Measurements from ENCODE around the gene ATXN1L.
A peak's percentile ranks its signal among the peaks of the same experiment; 100 is the strongest.
"Not testable (repeated sequence)": the region's sequence is repeated elsewhere in the genome, so short reads cannot be mapped to it uniquely, and the experiment has no call there.

Gene ATXN1L, protein sequence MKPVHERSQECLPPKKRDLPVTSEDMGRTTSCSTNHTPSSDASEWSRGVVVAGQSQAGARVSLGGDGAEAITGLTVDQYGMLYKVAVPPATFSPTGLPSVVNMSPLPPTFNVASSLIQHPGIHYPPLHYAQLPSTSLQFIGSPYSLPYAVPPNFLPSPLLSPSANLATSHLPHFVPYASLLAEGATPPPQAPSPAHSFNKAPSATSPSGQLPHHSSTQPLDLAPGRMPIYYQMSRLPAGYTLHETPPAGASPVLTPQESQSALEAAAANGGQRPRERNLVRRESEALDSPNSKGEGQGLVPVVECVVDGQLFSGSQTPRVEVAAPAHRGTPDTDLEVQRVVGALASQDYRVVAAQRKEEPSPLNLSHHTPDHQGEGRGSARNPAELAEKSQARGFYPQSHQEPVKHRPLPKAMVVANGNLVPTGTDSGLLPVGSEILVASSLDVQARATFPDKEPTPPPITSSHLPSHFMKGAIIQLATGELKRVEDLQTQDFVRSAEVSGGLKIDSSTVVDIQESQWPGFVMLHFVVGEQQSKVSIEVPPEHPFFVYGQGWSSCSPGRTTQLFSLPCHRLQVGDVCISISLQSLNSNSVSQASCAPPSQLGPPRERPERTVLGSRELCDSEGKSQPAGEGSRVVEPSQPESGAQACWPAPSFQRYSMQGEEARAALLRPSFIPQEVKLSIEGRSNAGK

DNA sequence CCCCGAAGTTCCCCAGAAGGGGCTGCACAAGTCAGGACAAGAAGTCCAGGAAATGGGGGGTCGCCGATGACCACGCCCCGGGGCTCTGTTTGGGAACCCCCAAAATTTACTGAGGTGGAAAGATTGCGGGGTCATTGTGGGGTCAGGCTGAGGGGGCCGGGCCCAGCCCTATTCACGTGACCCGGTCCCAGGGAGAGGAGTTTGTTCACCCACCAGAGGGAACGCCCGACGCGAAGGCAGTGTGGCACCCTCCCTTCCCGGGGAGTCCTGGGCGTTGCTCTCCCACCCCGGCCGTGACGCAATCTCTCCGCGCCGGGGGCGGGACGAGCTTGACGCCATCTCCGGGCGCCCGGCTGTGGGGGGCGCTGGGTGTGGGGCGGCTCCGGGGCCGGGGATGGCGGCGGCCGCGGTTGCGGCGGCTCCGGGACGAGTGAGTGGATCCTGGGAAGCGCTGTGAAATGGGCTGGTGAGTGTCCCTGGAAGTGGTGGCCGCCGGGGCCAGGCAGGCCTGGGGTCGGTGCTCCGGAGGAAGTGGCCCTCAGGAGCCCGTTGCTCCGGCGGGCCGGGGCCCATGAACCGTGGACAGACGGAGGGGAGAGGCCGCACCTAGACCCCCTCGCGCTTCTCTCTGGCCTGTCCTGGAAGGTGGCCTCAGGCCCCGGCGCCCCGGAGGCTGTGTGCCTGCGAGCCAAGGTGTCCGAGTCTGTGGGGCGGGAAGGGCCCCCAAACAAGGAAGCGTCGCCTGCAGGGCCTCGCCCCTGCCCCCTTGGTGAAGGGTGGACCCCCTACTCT lies at the start of gene ATXN1L:
ATXN1L (plus strand) TSS at position 338 of the 792 bp plus-strand sequence. CDS start 3,765 bp downstream, outside the sequence.
- DNase-seq, result peak; percentile 95

DNA sequence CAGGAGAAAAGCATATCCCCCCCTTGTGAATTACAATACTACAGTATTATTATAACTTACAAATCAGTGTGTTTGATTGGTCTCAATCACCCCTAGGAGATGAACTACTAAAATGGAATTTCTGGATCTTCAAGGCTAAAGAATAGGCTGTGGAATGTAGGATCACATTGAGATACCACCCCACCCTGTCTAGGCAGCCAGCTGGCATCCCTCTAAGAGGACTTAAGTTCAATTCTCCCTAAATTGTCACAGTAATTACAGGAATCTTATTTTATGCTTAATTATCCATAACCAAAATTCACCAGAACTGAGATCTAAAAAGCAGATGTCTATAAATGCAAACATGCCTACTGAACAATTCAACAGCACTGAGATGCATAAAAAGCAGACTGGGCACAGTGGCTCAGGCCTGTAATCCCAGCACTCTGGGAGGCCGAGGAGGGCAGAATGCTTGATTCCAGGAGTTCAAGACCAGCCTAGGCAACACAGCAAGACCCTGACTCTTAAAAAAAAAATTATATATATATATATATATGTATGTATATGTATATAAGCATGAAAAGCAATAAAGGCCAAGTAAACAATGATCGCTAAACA lies 49.2 kb upstream of the ATXN1L start:
- no peak for DNase-seq

DNA sequence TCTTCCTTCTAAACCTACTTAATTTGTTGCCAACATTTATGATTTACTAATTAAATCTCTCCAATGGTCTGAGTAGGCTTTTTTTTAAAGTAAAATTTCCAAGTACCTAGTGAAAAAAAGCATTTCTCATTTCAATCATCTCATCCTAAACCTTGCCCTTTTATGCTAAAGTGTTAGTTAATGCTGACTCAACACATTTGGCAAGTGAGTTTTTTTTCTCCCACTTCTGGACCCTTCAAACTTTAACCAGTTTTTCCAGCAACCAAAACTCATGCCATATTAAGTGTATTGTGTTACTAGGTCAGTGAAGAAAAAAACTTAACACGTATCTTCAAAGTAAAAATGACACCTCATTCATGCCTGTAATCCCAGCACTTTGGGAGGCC lies 42.5 kb upstream of the ATXN1L start:
- no peak for DNase-seq

DNA sequence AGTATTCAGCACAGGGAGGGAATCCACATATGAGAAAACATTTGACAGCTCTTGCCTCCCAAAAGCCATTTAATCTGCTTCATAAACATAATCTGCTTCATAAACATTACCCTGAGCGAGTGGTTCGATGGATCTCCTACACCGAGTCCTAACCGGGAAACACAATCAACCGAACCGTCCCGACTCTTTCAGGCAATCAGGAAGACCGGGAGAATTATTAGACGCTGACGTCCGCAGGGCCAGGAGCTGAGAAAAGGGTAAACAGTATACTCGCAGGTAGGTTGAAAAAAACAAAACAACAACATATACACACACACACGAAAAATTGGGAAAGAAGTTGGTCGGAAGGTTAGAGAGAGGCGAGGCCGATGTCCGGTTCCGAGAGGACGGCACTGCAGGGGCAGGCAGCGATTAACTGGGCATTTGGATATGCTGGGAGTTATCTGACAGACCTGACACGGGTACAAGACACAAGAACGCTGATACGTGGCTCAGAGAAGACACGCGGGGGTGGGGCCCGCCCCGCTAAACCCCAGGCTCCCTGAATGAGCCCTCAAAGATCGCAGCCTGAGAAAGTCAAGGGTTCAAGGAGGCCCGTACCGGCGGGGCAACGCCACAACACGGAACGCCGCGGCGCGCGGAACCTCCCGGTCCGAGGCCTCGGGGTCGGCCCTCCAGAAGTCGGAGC lies 37.7 kb upstream of the ATXN1L start:
- DNase-seq, result peak in 1 of 2 donors; percentile 36

DNA sequence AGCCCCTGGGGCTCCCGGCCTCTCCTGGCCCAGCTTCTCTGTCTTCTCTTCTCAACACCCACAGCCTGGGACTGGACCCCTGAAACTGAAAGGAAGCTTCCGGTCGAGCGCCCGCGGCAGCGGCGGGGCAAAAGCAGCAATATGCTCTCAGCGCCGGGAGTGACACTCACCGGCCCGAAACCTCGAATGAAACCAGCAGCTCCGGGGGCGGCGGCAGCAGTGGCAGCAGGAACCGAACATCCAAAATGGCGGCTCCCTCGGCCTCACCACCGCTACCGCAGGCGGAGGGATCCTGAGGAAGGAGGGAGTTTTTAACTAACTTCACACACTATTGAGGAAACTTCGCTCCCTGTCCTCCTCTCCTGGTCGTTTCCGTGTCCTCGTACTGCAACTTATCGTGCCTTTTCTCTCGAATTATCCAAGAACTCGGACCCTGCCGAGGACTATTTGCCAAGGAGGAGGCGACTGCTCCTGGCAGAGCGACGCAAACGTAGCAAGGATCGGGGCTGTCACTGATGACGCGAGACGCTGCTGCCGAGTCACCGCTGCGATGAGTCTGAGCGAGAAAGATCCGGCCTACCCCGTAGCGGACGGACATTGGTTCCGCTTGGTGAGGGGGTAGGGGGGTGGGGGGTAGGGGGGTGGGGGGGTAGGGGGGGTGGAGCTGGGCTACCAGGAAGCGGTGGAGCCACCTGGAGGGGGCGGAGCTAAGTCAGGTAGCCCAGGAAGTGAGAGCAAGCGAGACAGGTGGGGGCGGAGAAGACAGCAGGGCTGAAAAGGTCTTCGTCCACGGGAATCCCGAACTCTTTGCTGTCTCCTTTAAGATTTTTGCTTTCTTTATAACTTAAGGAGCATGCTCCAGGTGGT lies 37.0 kb upstream of the ATXN1L start, which contains the start of gene AP1G1:
AP1G1 (minus strand) TSS at position 242 of the 867 bp plus-strand sequence. CDS start 19,355 bp downstream, outside the sequence.
- DNase-seq, result peak; percentile 97

DNA sequence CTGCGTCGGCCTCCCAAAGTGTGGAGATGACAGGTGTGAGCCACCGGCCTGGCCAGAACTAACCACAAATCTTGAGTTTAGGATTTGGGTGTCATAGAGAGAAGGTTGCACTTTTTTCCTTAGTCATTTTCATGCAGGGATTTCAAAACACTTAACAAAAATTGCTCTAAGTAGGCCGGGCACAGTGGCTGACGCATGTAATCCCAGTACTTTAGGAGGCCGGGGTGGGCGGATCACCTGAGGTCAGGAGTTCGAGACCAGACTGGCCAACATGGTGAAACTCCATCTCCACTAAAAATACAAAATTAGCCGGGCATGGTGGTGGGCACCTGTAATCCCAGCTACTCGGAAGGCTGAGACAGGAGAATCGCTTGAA lies 35.6 kb upstream of the ATXN1L start:
- DNase-seq, result peak in 1 of 2 donors; percentile 34

DNA sequence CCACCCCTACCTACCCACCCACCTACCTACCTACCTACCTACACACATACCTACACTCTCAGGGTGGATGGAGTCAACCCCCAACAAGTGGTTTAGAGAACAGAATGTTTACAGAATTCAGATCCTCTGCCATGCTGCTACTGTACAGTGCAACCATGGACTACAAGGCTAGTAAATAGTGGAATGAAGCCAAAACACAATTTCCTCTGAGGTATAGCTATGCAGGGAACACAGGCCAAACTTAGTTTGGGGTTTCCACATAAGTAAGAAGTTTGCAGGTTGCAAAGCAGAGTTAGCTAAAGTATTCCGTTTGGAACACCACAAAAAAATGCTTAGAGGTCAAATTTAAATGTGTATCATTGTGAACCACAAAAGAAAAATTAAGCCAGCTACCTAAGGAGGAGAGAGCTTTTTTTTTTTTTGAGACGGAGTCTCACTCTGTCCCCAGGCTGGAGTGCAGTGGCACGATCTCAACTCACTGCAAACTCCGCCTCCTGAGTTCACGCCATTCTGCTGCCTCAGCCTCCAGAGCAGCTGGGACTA lies 34.4 kb upstream of the ATXN1L start:
- DNase-seq, result peak in 1 of 2 donors; percentile 25

DNA sequence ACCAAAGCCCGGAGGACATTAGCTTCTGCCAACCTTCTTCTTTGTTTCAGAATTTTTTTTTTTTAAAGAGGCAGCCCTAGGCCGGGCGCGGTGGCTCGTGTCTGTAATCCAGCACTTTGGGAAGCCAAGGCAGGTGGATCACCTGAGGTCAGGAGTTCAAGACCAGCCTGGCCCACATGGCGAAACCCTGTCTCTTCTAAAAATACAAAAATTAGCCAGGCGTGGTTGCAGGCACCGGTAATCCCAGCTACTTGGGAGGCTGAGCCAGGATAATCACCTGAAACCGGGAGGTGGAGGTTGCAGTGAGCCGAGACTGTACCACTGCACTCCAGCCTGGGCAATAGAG lies 28.6 kb upstream of the ATXN1L start:
- DNase-seq, result not testable (repeated sequence)

DNA sequence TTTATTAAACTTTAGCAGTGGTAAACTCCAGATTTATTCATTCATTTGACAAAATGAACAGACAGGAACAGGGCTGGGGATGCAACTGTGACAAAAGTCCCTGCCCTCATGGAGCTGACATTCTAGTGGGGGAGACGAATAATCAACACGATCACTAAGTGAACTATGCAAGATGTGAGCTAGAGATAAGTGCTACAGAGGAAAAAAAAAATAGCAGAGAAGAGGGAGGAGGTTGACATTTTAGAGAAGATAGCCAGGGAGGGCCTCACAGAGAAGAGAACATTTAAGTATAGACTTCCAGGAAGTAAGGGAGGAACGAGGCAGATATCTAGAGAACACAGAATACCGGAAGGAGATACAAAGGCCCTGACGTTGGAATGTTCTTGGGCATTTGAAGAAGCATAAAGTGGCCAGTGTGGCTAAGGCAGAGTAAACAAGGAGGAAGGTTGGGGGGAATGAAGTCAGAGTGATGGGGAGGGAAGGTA lies 19.2 kb upstream of the ATXN1L start:
- no peak for DNase-seq

DNA sequence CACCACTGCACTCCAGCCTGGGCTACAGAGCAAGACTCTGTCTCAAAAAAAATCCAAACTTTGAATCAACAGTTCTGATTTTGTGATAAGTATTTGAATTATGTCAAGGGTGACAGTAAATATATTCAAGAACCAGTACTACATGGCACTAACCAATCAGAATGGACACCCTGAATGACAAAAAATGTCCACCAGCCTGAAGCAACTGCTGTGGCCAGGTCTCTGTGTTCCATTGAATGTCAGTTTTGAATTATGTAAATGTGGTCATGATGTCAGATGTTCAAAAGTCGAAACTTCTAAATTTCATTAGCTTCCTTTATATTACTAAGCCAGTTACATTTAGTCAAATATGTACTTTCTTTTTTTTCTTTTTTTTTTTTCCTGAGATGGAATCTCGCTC lies 15.4 kb upstream of the ATXN1L start:
- no peak for DNase-seq

DNA sequence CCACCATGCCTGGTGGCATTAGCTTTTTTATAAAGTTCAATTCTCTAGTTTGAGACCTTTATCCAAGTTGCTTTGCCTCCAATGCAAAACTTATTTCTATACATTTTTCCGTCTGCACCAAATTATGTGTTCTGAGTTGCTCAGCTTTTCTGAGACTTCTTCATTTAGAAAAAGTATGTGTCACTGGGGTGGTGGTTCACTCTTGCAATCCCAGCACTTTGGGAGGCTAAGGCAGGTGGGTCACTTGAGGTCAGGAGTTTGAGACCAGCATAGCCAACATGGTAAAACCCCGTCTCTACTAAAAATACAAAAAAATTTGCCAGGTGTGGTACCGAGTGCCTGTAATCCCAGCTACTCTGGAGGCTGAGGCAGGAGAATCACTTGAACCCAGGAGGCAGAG lies 14.1 kb upstream of the ATXN1L start:
- DNase-seq, result not testable (repeated sequence)

DNA sequence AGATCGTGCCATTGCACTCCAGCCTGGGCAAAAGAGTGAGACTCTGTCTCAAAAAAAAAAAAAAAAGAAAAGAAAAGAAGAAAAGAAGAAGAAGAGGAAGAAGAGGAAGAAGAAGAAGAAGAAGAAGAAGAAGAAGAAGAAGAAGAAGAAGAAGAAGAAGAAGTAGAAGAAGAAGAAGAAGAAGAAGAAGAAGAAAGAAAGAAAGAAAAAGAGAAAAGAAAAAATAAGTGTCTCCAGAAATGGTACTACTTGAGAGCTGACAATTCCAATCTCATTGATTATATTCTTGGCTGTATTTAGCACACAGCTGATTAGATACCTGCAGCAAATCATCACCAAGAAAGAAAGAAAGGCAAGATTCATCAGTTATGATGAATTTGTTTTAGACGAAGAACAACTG lies 13.7 kb upstream of the ATXN1L start:
- DNase-seq, result not testable (repeated sequence)

DNA sequence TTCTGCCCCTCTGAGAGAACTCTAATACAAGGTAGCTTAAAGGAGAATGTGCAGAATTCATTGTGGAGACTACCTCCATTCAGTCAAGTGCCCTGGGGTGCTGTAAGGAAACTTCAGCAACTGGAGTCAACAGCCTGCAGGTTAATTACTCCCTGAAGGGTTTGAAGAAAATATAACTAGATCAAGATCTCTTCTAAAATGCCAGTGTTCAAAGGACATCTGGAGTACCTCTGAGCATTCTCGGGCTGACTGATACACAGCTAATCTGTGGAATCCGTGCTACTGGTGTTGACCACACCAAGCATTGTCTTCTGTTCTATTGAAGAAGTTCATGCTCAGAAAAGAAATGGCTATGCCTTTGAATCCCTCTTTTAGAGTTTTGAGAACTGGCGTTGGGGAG lies 11.5 kb upstream of the ATXN1L start:
- no peak for DNase-seq

DNA sequence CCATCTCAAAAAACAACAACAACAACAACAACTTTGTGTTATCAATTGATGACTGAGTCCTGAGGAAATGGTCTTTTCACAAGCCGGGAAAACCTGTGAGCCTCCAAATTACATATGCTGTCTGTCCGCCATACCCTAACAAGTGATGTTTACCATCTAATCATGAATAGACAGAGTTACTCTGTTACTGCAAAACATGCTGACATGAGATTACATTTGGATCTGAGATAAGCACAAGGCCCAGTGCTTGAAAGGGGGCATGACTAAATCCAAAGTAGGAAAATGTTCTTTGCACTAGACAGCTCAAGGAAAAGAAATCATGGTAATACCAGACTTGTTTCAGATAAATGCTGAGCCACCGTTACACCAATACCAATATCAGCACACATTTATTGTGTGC lies 8.6 kb upstream of the ATXN1L start:
- DNase-seq, result no peak

DNA sequence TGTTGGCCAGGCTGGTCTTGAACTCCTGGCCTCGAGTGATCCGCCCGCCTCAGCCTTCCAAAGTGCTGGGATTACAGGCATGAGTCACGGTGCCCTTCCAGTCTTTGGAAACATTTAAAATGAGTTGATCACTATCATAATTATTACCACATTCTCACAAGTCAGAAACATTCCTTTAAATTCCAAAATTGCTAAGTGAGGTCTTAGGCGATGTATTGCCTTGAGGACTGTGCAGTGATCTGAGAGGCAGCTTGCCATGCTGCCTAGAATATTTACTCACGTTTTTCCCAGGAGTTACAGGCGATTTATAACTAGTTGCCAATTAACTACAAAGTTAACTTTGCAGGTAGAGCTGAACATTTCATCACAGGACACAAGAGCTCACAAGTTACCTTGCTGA lies 5.7 kb upstream of the ATXN1L start:
- DNase-seq, result no peak

DNA sequence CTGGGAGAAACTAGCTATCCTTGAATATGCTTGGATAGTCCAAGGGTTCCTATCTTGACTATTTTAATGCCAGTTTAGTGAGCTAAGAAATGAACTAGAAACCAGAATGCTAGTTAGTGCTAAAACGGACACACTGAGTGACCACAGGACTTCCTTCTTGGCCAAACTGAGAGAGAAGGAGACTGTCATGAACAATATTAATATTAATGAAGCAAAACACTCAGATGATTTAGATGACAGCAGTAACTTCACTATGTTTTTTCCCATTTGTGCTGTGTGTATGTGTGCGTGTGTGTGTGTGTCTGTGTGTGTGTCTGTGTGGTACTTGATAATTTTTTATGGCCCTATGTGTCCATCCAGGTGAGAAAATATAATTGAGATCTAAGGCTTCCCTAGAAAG lies 2.2 kb upstream of the ATXN1L start:
- DNase-seq, result no peak

DNA sequence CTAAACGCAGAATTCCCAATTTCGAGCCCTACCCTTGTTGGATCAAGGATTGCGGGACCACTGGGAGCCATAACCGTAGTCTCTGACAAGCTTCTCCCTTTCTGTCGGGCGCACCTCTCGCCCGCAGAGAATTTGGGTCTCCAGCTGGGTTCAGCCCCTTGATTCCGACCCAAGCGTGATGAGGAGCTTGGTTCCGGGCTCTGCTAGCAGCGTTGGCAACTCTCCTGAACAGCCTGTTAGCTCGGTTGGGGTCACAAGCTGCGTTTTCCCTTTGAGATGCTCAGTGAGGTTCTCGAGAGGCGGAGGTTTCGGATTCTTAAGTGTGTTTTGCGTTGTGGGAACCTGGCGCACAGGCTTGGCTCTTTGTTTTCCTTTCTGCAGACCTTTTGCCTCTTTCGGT lies 655 bp downstream of the ATXN1L start:
- DNase-seq, result peak in 1 of 2 donors; percentile 19

DNA sequence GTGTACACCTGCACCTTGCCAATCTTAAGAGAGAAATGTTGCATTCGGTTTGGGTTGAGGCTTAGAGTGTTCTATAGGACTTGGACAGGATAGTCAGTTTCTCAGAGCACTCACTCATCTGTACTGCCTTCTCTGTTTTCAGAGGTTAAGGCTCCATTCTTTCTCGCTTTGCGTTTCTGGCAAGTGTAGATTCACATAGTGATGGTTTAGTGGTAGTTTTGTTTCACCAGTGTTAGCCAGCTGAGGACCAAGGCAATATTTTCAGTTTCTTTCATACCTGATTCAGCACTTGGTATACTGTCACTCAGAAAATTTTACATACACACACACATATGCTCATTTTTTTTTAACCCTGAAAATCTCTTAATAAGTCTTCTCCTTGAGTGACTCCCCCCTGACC lies 1.3 kb downstream of the ATXN1L start:
- DNase-seq, result no peak

DNA sequence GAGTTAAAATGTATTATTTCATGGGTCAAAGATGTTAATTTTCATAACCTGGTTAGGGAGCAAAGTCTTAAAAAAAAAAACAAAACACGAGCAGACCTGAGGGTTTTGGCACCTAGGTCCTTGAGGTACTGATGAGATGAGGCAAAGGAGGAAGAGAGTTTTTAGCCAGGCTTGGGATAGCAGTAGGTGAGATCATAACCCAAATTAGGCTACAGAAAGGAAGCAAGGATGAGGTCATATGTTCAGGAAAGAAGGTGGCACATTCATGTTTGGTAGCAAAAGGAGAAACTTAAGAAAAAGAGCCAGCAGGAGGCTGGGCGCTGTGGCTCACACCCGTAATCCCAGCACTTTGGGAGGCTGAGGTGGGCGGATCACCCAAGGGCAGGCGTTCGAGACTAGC lies 2.8 kb downstream of the ATXN1L start:
- no peak for DNase-seq

DNA sequence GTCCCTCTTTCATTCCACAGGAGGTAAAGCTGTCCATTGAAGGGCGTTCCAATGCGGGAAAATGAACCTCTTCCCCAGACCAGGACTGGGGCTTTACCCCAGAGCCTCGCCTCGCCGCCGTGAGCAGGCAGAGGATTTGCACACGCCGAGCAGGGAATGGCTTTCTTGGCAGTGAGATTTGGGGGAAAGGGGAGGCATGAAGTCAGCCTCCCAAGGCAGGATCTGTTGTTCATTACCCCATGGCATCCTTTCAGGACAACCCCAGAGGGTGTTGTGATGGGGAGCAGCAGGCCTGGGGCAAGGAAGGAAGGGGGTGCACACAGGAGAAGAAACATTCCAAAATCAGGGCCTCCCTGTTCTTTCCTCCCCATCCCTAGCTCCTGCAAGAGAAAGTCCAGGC lies 6.0 kb downstream of the ATXN1L start:
- DNase-seq, result no peak

DNA sequence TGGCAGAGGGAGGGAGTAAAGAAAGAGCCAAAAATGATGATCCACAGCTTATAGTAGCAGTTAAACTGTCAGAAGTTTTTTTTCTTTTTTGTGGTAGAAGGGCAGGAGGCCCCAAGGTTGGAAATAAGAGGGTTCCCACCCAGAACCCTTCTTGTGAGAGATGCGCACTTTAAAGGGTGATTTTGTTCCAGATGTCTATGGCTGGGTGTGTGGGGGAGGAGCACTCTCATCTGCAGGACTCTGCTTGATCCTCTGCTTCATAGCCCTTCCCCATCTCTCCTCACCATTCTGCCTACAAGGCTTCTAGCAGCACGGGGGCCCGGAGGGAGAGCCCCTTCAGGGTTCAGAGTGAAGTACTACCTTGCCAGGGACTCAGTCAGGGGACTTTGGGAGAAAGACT lies 6.4 kb downstream of the ATXN1L start:
- DNase-seq, result no peak

Measured in CD4-positive, alpha-beta T cell treated with Interleukin-1 beta for 1 hour (primary cell).